Measurements from ENCODE around the gene WASF3. TPM values are rescaled to one million over a fixed set of nuclear protein-coding genes. Genes with fewer than 3 reads are reported as not detected.

The WASF3 gene
- total RNA-seq, 2 donors from 2014 or later = 3.2 to 4.0 TPM

GRCh38 chr13:26708007-26708297 is 150.5 kb downstream of the WASF3 start:
- Histone ChIP-seq H3K27ac (no peak overlapping the region), H3K4me3 (no peak overlapping the region), H3K36me3 (no peaks in the 10 kb centered on the region), H3K4me1 (no peaks in the 10 kb centered on the region), H3K9me3 (no peaks in the 10 kb centered on the region), H3K9ac (ENCODE audit: low read depth in 2 of 2, low read length in 2 of 2) (no peak overlapping the region), H3K27me3 (no peaks in the 10 kb centered on the region)
- intact Hi-C loops (cut with DNase I) = loop anchor here (5.0 kb wide), 2 partner anchors 164 to 224 kb away; no protein-coding TSS in a partner anchor
- no peak for DNase-seq
- TF ChIP-seq CTCF (IDR thresholded peaks at IDR 0.05) = no peak

- Histone ChIP-seq H3K27me3 (no peaks in the 10 kb centered on the region), H3K36me3 (no peaks in the 10 kb centered on the region), H3K27ac (no peak overlapping the region), H3K4me1 (no peaks in the 10 kb centered on the region), H3K4me3 (no peak overlapping the region), H3K9me3 (no peaks in the 10 kb centered on the region), H3K9ac (ENCODE audit: low read depth in 2 of 2, low read length in 2 of 2) (no peak overlapping the region)
- intact Hi-C loops (cut with DNase I) = loop anchor here (5.0 kb wide), 2 partner anchors 163 to 223 kb away; no protein-coding TSS in a partner anchor
- no peak for TF ChIP-seq CTCF (IDR thresholded peaks at IDR 0.05)
- no peak for DNase-seq
Measured at GRCh38 chr13:26709461-26709860, 152.0 kb downstream of the WASF3 start.

GRCh38 chr13:26710166-26710565 is 152.7 kb downstream of the WASF3 start:
- Histone ChIP-seq H3K36me3 (no peaks in the 10 kb centered on the region), H3K9me3 (no peaks in the 10 kb centered on the region), H3K27ac (no peak overlapping the region), H3K4me1 (no peaks in the 10 kb centered on the region), H3K27me3 (no peaks in the 10 kb centered on the region), H3K4me3 (no peak overlapping the region), H3K9ac (ENCODE audit: low read depth in 2 of 2, low read length in 2 of 2) (no peak overlapping the region)
- intact Hi-C loops (cut with DNase I) = no loop called here
- TF ChIP-seq CTCF (IDR thresholded peaks at IDR 0.05) = no peak
- no peak for DNase-seq

GRCh38 chr13:26711211-26711610 is 153.7 kb downstream of the WASF3 start:
- DNase-seq = no peak
- no peak for TF ChIP-seq CTCF (IDR thresholded peaks at IDR 0.05)
- Histone ChIP-seq H3K36me3 (no peaks in the 10 kb centered on the region), H3K9me3 (no peaks in the 10 kb centered on the region), H3K27ac (no peak overlapping the region), H3K27me3 (no peaks in the 10 kb centered on the region), H3K4me3 (no peak overlapping the region), H3K9ac (ENCODE audit: low read depth in 2 of 2, low read length in 2 of 2) (no peak overlapping the region), H3K4me1 (no peaks in the 10 kb centered on the region)
- intact Hi-C loops (cut with DNase I) = no loop called here

- Histone ChIP-seq H3K36me3 (no peaks in the 10 kb centered on the region), H3K9ac (ENCODE audit: low read depth in 2 of 2, low read length in 2 of 2) (no peak overlapping the region), H3K4me1 (no peaks in the 10 kb centered on the region), H3K4me3 (no peak overlapping the region), H3K27ac (no peak overlapping the region), H3K9me3 (no peaks in the 10 kb centered on the region), H3K27me3 (no peaks in the 10 kb centered on the region)
- DNase-seq = no peak
- intact Hi-C loops (cut with DNase I) = no loop called here
- no peak for TF ChIP-seq CTCF (IDR thresholded peaks at IDR 0.05)
Measured at GRCh38 chr13:26713341-26713740, 155.9 kb downstream of the WASF3 start.

- no peaks in the 10 kb centered on the region for H3K27me3 ChIP-seq
- no peak for TF ChIP-seq CTCF (IDR thresholded peaks at IDR 0.05)
- H3K36me3 ChIP-seq = no peaks in the 10 kb centered on the region
- H3K4me3 ChIP-seq = no peak overlapping the region
- no peak overlapping the region for H3K9ac ChIP-seq (ENCODE audit: low read depth in 2 of 2, low read length in 2 of 2)
- H3K9me3 ChIP-seq = no peaks in the 10 kb centered on the region
- intact Hi-C loops (cut with DNase I) = no loop called here
- no peak overlapping the region for H3K27ac ChIP-seq
- DNase-seq = no peak
- H3K4me1 ChIP-seq = no peaks in the 10 kb centered on the region
Measured at GRCh38 chr13:26716984-26717383, 159.5 kb downstream of the WASF3 start.

Data from colonic mucosa (tissue), 4 donors.